IMR-90 (cell line): ENCODE data around the gene LDB2. TPM values are rescaled to one million over a fixed set of nuclear protein-coding genes. Genes with fewer than 3 reads are reported as not detected.

ENCODE experiments used
- ATAC-seq: fragments of 200-7000 bp; cut with Tn5 transposase; 2 replicates; pipeline ENCODE4 v1.9.1; 2020; ENCODE audit warnings: low read depth, mild to moderate bottlenecking, moderate library complexity
- BruUV-seq: library from RNA; stranded (reverse); fragments of 400-500 nt; replicated peaks from 2 replicates; lab custom pipeline; 2021; lab: Mats Ljungman, UMichigan
- CTCF ChIA-PET: fragments of 300-600 bp; formaldehyde crosslinking; extraction: SDS; loops from one replicate; lab custom pipeline; 2021; ENCODE audit warnings: antibody characterized with exemption; lab: Yijun Ruan, JAX
- POLR2A ChIA-PET: fragments of 300-600 bp; sonication (Branson Sonifier 250); formaldehyde crosslinking; loops from one replicate; lab custom pipeline; 2022; ENCODE audit warnings: antibody characterized with exemption; ENCODE audit not compliant: unreplicated experiment; lab: Charles Lee
- DNase-seq: peaks from one replicate; pipeline ENCODE4 v3.0.0; 2013
- H2AFZ ChIP-seq: replicated peaks from 2 replicates; pipeline ENCODE3; 2013; ENCODE audit warnings: low read length, mild to moderate bottlenecking; ENCODE audit not compliant: poor library complexity
- H2AK5ac ChIP-seq: 2 replicates; pipeline ENCODE4 v1.6.1; 2013; ENCODE audit warnings: low read depth, low read length, inconsistent platforms
- H2AK9ac ChIP-seq: replicated peaks from 2 replicates; pipeline ENCODE3; 2013; ENCODE audit warnings: mild to moderate bottlenecking, low read depth, low read length, moderate library complexity; ENCODE audit not compliant: poor library complexity
- H2BK120ac ChIP-seq: 2 replicates; pipeline ENCODE4 v1.6.1; 2013; ENCODE audit warnings: low read depth, low read length, inconsistent platforms
- H2BK15ac ChIP-seq: 3 replicates; pipeline ENCODE4 v1.6.1; 2013; ENCODE audit warnings: low read depth, low read length, inconsistent platforms
- H2BK20ac ChIP-seq: 2 replicates; pipeline ENCODE4 v1.6.1; 2013; ENCODE audit warnings: low read depth, mild to moderate bottlenecking, inconsistent platforms, low read length, moderate library complexity
- H2BK5ac ChIP-seq: 2 replicates; pipeline ENCODE4 v1.6.1; 2013; ENCODE audit warnings: mild to moderate bottlenecking, low read depth, low read length, inconsistent platforms; ENCODE audit not compliant: poor library complexity, severe bottlenecking
- H3K14ac ChIP-seq: replicated peaks from 2 replicates; pipeline ENCODE4 v1.6.1; 2013; ENCODE audit warnings: low read depth, low read length, inconsistent platforms
- H3K18ac ChIP-seq: 2 replicates; pipeline ENCODE4 v1.6.1; 2013; ENCODE audit warnings: low read depth, low read length, control low read depth
- H3K23ac ChIP-seq: 2 replicates; pipeline ENCODE4 v1.6.1; 2013; ENCODE audit warnings: low read depth, low read length, inconsistent platforms
- H3K27ac ChIP-seq: 2 replicates; pipeline ENCODE4 v1.5.1; 2013; ENCODE audit warnings: mild to moderate bottlenecking, control low read depth, low read length; ENCODE audit not compliant: insufficient read depth
- H3K27me3 ChIP-seq: 2 replicates; pipeline ENCODE4 v1.6.1; 2013; ENCODE audit warnings: low read length; ENCODE audit not compliant: control insufficient read depth, insufficient read depth
- H3K36me3 ChIP-seq: 2 replicates; pipeline ENCODE4 v1.6.1; 2013; ENCODE audit warnings: low read length, mixed read lengths; ENCODE audit not compliant: control insufficient read depth, insufficient read depth
- H3K4ac ChIP-seq: 2 replicates; pipeline ENCODE4 v1.6.1; 2013; ENCODE audit warnings: low read depth, low read length, inconsistent platforms
- H3K4me1 ChIP-seq: 2 replicates; pipeline ENCODE4 v1.6.1; 2013; ENCODE audit warnings: low read length, mixed read lengths; ENCODE audit not compliant: control insufficient read depth, insufficient read depth
- H3K4me2 ChIP-seq: 2 replicates; pipeline ENCODE4 v1.6.1; 2013; ENCODE audit warnings: low read depth, mild to moderate bottlenecking, control low read depth, low read length, moderate library complexity
- H3K4me3 ChIP-seq: 2 replicates; pipeline ENCODE4 v1.5.1; 2013; ENCODE audit warnings: low read depth, mild to moderate bottlenecking, control low read depth, low read length, moderate library complexity; ENCODE audit not compliant: insufficient read depth
- H3K56ac ChIP-seq: 2 replicates; pipeline ENCODE4 v1.6.1; 2013; ENCODE audit warnings: low read length, inconsistent platforms; ENCODE audit not compliant: insufficient read depth; ENCODE audit errors: extremely low read depth
- H3K79me1 ChIP-seq, 2 experiments: 2 replicates each; pipeline ENCODE4 v1.6.1; 2013; ENCODE audit warnings: low read length in 2 of 2, inconsistent platforms in 1 of 2, low read depth in 1 of 2
- H3K9ac ChIP-seq: 2 replicates; pipeline ENCODE4 v1.6.1; 2013; ENCODE audit warnings: low read depth, low read length, control low read depth
- H3K9me1 ChIP-seq: 2 replicates; pipeline ENCODE4 v1.6.1; 2013; ENCODE audit warnings: low read length, inconsistent platforms; ENCODE audit not compliant: insufficient read depth
- H3K9me3 ChIP-seq: 2 replicates; pipeline ENCODE4 v1.6.1; 2013; ENCODE audit warnings: low read length; ENCODE audit not compliant: control insufficient read depth, insufficient read depth
- H4K20me1 ChIP-seq: 2 replicates; pipeline ENCODE4 v1.6.1; 2013; ENCODE audit warnings: low read length, inconsistent platforms; ENCODE audit not compliant: insufficient read depth
- H4K5ac ChIP-seq: 2 replicates; pipeline ENCODE4 v1.6.1; 2013; ENCODE audit warnings: mild to moderate bottlenecking, low read depth, low read length, control low read depth
- H4K8ac ChIP-seq, 2 experiments: 2 replicates each; pipeline ENCODE4 v1.6.1; 2013; ENCODE audit warnings: low read depth in 2 of 2, low read length in 2 of 2, control low read depth in 1 of 2, inconsistent platforms in 1 of 2
- H4K91ac ChIP-seq: 2 replicates; pipeline ENCODE4 v1.6.1; 2013; ENCODE audit warnings: low read depth, low read length, inconsistent platforms; ENCODE audit not compliant: insufficient read depth
- MAZ ChIP-seq: IDR thresholded peaks from 2 replicates; pipeline ENCODE4 v1.6.1; 2012; ENCODE audit warnings: low read depth, mild to moderate bottlenecking, low read length, improper control_type of control experiment, moderate library complexity, borderline replicate concordance
- POLR2A ChIP-seq: IDR thresholded peaks from 2 replicates; pipeline ENCODE4 v1.6.1; 2012; ENCODE audit warnings: mild to moderate bottlenecking, low read depth, low read length
- RAD21 ChIP-seq: IDR thresholded peaks from 2 replicates; pipeline ENCODE4 v1.6.1; 2012; ENCODE audit warnings: low read length, improper control_type of control experiment
- SMC3 ChIP-seq: fragments of 150-350 bp; IDR thresholded peaks from 2 replicates; pipeline ENCODE4 v1.6.1; 2016; ENCODE audit warnings: low read depth, mild to moderate bottlenecking, antibody characterized with exemption, low read length, moderate library complexity
- dilution Hi-C: fragments of 300-500 bp; cut with HindIII; formaldehyde crosslinking; loops from one replicate; pipeline ENCODE4 v1.14.3; 2018; ENCODE audit warnings: low sequenced_read_pairs; ENCODE audit not compliant: unreplicated experiment
- in situ Hi-C: fragments of 300-500 bp; cut with MboI; formaldehyde crosslinking; loops from 3 replicates; pipeline ENCODE4 v1.14.3; 2019; ENCODE audit warnings: low sequenced_read_pairs, inconsistent platforms, mixed read lengths
- intact Hi-C: fragments of 100-400 bp; cut with micrococcal nuclease; formaldehyde crosslinking; loops from 2 replicates; pipeline ENCODE4 v1.10.0; 2022
- polyA plus RNA-seq, 3 experiments: library from polyadenylated mRNA; depleted of rRNA; stranded (reverse); fragments of >200 nt; gene quantifications; 2 replicates each; pipeline ENCODE4 v1.2.3, GENCODE V29; 2012; ENCODE audit warnings: low replicate concordance in 1 of 3
- total RNA-seq: library from RNA; depleted of rRNA; stranded (reverse); fragments of >200 nt; gene quantifications from 2 replicates; pipeline ENCODE4 v1.2.3, GENCODE V29; 2012

The LDB2 gene
- total and polyA plus RNA-seq, 2 of the 4 experiments (the other 2 are of a cell fraction): 67.9 to 116 TPM

DNA sequence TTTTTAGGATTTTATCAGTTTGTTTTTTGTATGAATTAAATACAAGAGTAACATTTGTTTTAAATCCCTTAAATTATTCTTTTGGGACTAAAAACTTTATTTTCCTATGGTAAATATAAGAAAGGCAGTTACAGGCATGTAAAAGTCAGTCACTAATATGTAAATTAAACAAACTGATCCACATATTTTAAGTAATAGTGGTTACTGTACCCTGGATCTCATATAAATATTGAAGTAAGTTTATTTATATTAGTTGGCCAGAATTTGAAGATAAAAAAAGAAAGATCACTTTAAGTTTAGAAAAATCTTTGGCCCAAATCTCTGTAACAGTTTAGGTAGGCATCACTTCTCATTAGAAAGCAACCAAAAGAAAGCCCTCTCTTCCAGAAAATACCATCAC is 45.8 kb downstream of the LDB2 start:
- Histone ChIP-seq H3K79me1 (peaks cover 17 to 44% of the 10 kb centered on the region in 2 experiments), H2AK5ac (no peak overlapping the region), H2BK15ac (no peak overlapping the region), H2BK20ac (no peak overlapping the region), H3K56ac (no peak overlapping the region), H4K20me1 (no peaks in the 10 kb centered on the region), H3K23ac (no peak overlapping the region; the same call in 1 of the 2 replicates), H3K9me1 (peaks cover 13% of the 10 kb centered on the region; the same call in 1 of the 2 replicates), H3K4me3 (no peak overlapping the region), H3K4me1 (peaks cover 11% of the 10 kb centered on the region), H3K27ac (peak overlapping the region; percentile 47; the same call in 1 of the 2 replicates), H3K9ac (no peak overlapping the region), H4K8ac (no peak overlapping the region; a peak in 1 of 4 replicates), H3K18ac (no peak overlapping the region), H3K9me3 (no peaks in the 10 kb centered on the region), H2AFZ (no peak overlapping the region), H4K5ac (no peak overlapping the region), H3K4me2 (peak overlapping the region; percentile 81), H2BK120ac (no peak overlapping the region), H2BK5ac (peak overlapping the region; percentile 74), H3K27me3 (no peaks in the 10 kb centered on the region), H3K36me3 (no peaks in the 10 kb centered on the region), H3K14ac (no peak overlapping the region), H2AK9ac (no peak overlapping the region), H4K91ac (no peak overlapping the region), H3K4ac (0 out of 2 replicates have a peak overlapping the region, but pooled peaks have one; percentile 5)
- ChIA-PET POLR2A (no interaction called here), CTCF (interaction anchor here (1.1 kb wide), 1 partner anchor 12 kb away, joined by 3 read pairs; no protein-coding TSS in a partner anchor)
- dilution Hi-C loops: no loop called here
- in situ Hi-C loops: no loop called here
- TF ChIP-seq MAZ (no peak), SMC3 (no peak), POLR2A (no peak), RAD21 (no peak)
- DNase-seq (peak; percentile 52), ATAC-seq (peak; percentile 82)
- BruUV-seq: no TSS peak
- intact Hi-C loops: no loop called here
